K562 (cell line): ENCODE measurements around the gene DISC1. TPM values are rescaled to one million over a fixed set of nuclear protein-coding genes. Genes with fewer than 3 reads are reported as not detected.

Experiments used
- CEBPG ChIP-seq, 3 experiments: fragments of 200-800 bp in 1 of 3; sonication (Bioruptor generic) in 1 of 3; sonication (generic) in 1 of 3; formaldehyde crosslinking in 1 of 3; IDR thresholded peaks in 2 of 3; conservative IDR thresholded peaks in 1 of 3; 2 replicates each; pipeline versions ENCODE4 v1.6.1 to v1.8.0; 2016 to 2022; ENCODE audit warnings: missing compliant biosample characterization in 2 of 3, missing genetic modification characterization in 2 of 3, mild to moderate bottlenecking in 1 of 3, missing genetic modification reagents in 1 of 3
- EP400 ChIP-seq: fragments of 450-650 bp; IDR thresholded peaks from 2 replicates; pipeline ENCODE4 v1.6.1; 2017; ENCODE audit warnings: antibody characterized with exemption, mild to moderate bottlenecking, moderate library complexity
- HDAC3 ChIP-seq: fragments of 450-650 bp; IDR thresholded peaks from 2 replicates; pipeline ENCODE4 v1.6.1; 2018; ENCODE audit warnings: borderline replicate concordance, mild to moderate bottlenecking, moderate library complexity; ENCODE audit not compliant: partially characterized antibody
- MTA2 ChIP-seq: fragments of 450-650 bp; IDR thresholded peaks from 2 replicates; pipeline ENCODE4 v1.6.1; 2016; ENCODE audit warnings: low read depth
- NR1H2 ChIP-seq: sonication (generic); formaldehyde crosslinking; IDR thresholded peaks from 2 replicates; pipeline ENCODE4 v1.4.0; 2020; ENCODE audit warnings: mild to moderate bottlenecking, missing genetic modification reagents
- OTX1 ChIP-seq: fragments of 450-650 bp; formaldehyde crosslinking; IDR thresholded peaks from 2 replicates; pipeline ENCODE4 v1.4.0; 2022; ENCODE audit warnings: mild to moderate bottlenecking
- PYGO2 ChIP-seq: fragments of 450-650 bp; IDR thresholded peaks from 2 replicates; pipeline ENCODE4 v1.6.1; 2016; ENCODE audit warnings: mild to moderate bottlenecking, missing genetic modification characterization, moderate library complexity, missing compliant biosample characterization
- ZBTB2 ChIP-seq: fragments of 450-650 bp; IDR thresholded peaks from 2 replicates; pipeline ENCODE4 v1.6.1; 2016; ENCODE audit warnings: antibody characterized with exemption
- polyA plus RNA-seq, 8 experiments: library from polyadenylated mRNA; depleted of rRNA in 4 of 8; stranded (reverse) in 5 of 8; unstranded in 3 of 8; fragments of >200 nt; fragmentation: Nextera tagmentation in 2 of 8; fragmentation: Illumina TruSeq in 1 of 8; extraction: Ambion mirVana in 2 of 8; extraction: Trizol in 1 of 8; gene quantifications; 2 replicates each; pipeline versions ENCODE4 v1.2.1 to v1.2.3, GENCODE V29; 2011 to 2014; ENCODE audit warnings: inconsistent platforms in 1 of 8, missing spikeins in 1 of 8
- total RNA-seq, 7 experiments: library from RNA; depleted of rRNA in 6 of 7; stranded (reverse); fragments of >200 nt in 6 of 7; fragmentation: Illumina TruSeq in 2 of 7; extraction: Trizol in 2 of 7; gene quantifications; 2 replicates each; pipeline versions ENCODE4 v1.2.1 to v1.2.3, GENCODE V29; 2011 to 2021; ENCODE audit warnings: low replicate concordance in 1 of 7
- TF ChIP-seq, protein P1 (sequence below): fragments of 200-600 bp; sonication (generic); IDR thresholded peaks from one replicate; pipeline ENCODE4 v1.6.1; 2012; ENCODE audit warnings: mild to moderate bottlenecking, low read depth, low read length, inconsistent platforms
- TF ChIP-seq, protein P2 (sequence below): fragments of 250-450 bp; sonication (Bioruptor Pico); IDR thresholded peaks from 2 replicates; pipeline ENCODE4 v1.5.0; 2021; ENCODE audit warnings: mild to moderate bottlenecking, moderate library complexity

The DISC1 gene
- total and polyA plus RNA-seq, 9 of the 15 experiments (the other 6 are each of a cell fraction or from before 2014, with no cell fraction given), result 0.01 to 0.11 (median 0.08) TPM; not detected in 1

DNA sequence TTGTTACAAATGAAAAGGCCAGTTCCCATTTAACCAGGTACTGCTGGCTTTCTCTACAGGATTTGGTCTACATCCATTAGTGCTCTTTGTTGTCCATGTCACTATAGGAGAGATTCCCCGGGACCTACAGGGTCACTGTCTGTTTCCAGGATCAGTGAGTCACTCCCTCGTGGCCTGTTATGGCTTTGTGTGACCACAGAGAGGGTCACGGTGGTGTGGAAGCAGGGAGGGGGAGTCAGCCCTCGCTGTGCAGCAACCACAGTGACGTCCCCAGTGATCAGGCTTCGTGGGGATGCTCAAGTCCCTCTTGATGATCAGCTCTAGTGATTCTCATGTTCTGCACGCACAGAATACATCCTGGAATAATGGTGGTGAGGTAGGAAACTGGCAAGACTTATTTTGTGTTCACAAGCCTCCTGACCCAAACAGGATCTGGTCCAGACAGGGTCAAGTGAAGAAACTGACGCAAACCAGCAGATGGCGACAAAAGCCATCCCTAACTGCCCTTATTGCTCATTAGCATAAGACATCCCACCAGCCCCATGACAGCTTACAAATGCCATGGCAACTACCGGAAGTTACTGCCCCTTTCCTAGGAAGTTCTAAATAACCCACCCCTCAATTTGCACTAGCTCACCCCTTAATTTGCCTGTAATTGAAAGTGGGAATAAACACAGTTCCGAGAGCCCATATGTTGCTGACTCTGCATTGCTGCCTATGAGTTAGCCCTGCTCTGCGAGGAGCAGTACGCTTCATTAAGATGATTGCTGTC is 98.5 kb downstream of the DISC1 start (continued):
- TF ChIP-seq, protein P1, sequence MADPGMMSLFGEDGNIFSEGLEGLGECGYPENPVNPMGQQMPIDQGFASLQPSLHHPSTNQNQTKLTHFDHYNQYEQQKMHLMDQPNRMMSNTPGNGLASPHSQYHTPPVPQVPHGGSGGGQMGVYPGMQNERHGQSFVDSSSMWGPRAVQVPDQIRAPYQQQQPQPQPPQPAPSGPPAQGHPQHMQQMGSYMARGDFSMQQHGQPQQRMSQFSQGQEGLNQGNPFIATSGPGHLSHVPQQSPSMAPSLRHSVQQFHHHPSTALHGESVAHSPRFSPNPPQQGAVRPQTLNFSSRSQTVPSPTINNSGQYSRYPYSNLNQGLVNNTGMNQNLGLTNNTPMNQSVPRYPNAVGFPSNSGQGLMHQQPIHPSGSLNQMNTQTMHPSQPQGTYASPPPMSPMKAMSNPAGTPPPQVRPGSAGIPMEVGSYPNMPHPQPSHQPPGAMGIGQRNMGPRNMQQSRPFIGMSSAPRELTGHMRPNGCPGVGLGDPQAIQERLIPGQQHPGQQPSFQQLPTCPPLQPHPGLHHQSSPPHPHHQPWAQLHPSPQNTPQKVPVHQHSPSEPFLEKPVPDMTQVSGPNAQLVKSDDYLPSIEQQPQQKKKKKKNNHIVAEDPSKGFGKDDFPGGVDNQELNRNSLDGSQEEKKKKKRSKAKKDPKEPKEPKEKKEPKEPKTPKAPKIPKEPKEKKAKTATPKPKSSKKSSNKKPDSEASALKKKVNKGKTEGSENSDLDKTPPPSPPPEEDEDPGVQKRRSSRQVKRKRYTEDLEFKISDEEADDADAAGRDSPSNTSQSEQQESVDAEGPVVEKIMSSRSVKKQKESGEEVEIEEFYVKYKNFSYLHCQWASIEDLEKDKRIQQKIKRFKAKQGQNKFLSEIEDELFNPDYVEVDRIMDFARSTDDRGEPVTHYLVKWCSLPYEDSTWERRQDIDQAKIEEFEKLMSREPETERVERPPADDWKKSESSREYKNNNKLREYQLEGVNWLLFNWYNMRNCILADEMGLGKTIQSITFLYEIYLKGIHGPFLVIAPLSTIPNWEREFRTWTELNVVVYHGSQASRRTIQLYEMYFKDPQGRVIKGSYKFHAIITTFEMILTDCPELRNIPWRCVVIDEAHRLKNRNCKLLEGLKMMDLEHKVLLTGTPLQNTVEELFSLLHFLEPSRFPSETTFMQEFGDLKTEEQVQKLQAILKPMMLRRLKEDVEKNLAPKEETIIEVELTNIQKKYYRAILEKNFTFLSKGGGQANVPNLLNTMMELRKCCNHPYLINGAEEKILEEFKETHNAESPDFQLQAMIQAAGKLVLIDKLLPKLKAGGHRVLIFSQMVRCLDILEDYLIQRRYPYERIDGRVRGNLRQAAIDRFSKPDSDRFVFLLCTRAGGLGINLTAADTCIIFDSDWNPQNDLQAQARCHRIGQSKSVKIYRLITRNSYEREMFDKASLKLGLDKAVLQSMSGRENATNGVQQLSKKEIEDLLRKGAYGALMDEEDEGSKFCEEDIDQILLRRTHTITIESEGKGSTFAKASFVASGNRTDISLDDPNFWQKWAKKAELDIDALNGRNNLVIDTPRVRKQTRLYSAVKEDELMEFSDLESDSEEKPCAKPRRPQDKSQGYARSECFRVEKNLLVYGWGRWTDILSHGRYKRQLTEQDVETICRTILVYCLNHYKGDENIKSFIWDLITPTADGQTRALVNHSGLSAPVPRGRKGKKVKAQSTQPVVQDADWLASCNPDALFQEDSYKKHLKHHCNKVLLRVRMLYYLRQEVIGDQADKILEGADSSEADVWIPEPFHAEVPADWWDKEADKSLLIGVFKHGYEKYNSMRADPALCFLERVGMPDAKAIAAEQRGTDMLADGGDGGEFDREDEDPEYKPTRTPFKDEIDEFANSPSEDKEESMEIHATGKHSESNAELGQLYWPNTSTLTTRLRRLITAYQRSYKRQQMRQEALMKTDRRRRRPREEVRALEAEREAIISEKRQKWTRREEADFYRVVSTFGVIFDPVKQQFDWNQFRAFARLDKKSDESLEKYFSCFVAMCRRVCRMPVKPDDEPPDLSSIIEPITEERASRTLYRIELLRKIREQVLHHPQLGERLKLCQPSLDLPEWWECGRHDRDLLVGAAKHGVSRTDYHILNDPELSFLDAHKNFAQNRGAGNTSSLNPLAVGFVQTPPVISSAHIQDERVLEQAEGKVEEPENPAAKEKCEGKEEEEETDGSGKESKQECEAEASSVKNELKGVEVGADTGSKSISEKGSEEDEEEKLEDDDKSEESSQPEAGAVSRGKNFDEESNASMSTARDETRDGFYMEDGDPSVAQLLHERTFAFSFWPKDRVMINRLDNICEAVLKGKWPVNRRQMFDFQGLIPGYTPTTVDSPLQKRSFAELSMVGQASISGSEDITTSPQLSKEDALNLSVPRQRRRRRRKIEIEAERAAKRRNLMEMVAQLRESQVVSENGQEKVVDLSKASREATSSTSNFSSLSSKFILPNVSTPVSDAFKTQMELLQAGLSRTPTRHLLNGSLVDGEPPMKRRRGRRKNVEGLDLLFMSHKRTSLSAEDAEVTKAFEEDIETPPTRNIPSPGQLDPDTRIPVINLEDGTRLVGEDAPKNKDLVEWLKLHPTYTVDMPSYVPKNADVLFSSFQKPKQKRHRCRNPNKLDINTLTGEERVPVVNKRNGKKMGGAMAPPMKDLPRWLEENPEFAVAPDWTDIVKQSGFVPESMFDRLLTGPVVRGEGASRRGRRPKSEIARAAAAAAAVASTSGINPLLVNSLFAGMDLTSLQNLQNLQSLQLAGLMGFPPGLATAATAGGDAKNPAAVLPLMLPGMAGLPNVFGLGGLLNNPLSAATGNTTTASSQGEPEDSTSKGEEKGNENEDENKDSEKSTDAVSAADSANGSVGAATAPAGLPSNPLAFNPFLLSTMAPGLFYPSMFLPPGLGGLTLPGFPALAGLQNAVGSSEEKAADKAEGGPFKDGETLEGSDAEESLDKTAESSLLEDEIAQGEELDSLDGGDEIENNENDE, result no peak
- TF ChIP-seq, protein P2, sequence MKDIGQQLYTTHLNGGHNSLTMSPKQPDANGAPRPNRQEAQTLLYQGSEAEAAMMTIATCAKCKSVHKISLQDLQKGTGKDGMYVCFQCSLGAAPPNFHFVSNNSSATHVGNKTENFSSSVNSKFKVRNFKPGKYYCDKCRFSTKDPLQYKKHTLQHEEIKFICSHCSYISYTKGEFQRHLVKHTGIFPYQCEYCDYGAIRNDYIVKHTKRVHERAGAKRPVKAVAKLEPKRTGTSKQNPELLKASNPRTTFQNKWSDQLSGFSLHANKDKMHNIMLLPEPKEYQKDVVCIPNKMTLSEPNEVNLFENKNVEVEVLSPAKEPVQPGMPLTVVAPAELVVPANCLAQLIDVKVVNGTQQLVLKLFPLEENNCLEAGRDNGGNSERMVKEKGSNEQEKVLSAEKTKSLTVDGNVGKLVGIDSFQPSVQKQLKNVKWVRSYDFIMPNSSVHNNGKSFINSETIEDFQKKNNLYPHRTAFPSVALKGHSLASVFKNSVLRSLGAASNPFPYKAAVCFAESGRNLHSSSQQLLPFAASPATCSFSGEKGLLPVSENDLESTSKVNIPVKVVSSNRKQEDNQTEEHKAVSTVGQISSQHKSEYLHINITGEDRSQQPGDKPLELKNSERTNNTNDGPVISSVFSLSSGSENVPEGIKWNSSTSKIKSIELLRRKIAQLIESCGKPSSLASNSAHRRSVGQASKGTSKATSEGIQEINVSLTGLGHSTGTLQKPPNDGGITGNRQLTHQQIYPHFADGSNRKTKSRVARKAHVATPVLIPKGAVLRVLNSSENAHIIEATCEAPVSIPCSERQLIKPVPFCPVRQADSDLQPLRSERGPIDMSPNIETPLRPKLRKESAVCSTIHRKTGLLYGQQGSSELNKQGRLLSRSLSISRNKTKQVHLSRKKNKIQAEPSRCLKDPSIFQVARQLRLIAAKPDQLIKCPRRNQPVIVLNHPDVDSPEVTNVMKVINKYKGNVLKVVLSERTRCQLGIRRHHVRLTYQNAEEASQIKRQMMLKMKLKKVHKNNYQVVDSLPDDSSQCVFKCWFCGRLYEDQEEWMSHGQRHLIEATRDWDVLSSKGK, result no peak
- TF ChIP-seq PYGO2 (tag) (no peak), ZBTB2 (no peak), HDAC3 (no peak), MTA2 (no peak), OTX1 (CRISPR knock-in tag) (no peak), NR1H2 (CRISPR knock-in tag) (no peak), CEBPG (CRISPR knock-in tag; IDR thresholded peaks at IDR 0.05) (no peak), CEBPG (tag; conservative IDR thresholded peaks at IDR 0.05 in 1 of 2, IDR thresholded peaks at IDR 0.05 in 1 of 2) (no peak), EP400 (no peak)
